H9 (cell line): ENCODE measurements around the gene PAXX. TPM values are rescaled to one million over a fixed set of nuclear protein-coding genes. Genes with fewer than 3 reads are reported as not detected.

ENCODE experiments used
- DNase-seq: peaks from one replicate; pipeline ENCODE4 v3.0.0-alpha.2; 2017
- H2AFZ ChIP-seq: one replicate; pipeline ENCODE4 v1.6.1; 2013; ENCODE audit warnings: mild to moderate bottlenecking, low read length, control low read depth, moderate library complexity
- H2AK5ac ChIP-seq: 2 replicates; pipeline ENCODE4 v1.6.1; 2013; ENCODE audit warnings: low read length, control low read depth, mixed read lengths; ENCODE audit not compliant: insufficient read length
- H2BK120ac ChIP-seq: one replicate; pipeline ENCODE4 v1.6.1; 2013; ENCODE audit warnings: low read depth, mild to moderate bottlenecking, low read length, control low read depth, inconsistent platforms; ENCODE audit not compliant: poor library complexity, severe bottlenecking
- H2BK12ac ChIP-seq: 2 replicates; pipeline ENCODE4 v1.6.1; 2013; ENCODE audit warnings: low read length, control low read depth, mixed read lengths, low read depth; ENCODE audit not compliant: insufficient read length
- H2BK15ac ChIP-seq: 2 replicates; pipeline ENCODE4 v1.6.1; 2013; ENCODE audit warnings: low read depth, low read length, control low read depth
- H2BK20ac ChIP-seq: one replicate; pipeline ENCODE4 v1.6.1; 2013; ENCODE audit warnings: low read depth, mild to moderate bottlenecking, low read length, control low read depth, inconsistent platforms; ENCODE audit not compliant: poor library complexity, severe bottlenecking
- H2BK5ac ChIP-seq: 2 replicates; pipeline ENCODE4 v1.6.1; 2013; ENCODE audit warnings: low read length, control low read depth, mixed read lengths; ENCODE audit not compliant: insufficient read length
- H3K14ac ChIP-seq: 2 replicates; pipeline ENCODE4 v1.6.1; 2013; ENCODE audit warnings: low read length, control low read depth; ENCODE audit not compliant: insufficient read depth
- H3K18ac ChIP-seq: 2 replicates; pipeline ENCODE4 v1.6.1; 2013; ENCODE audit warnings: low read depth, mild to moderate bottlenecking, mixed read lengths, low read length, control low read depth; ENCODE audit not compliant: insufficient read length
- H3K23ac ChIP-seq: 2 replicates; pipeline ENCODE4 v1.6.1; 2013; ENCODE audit warnings: low read length, control low read depth, mixed read lengths, low read depth; ENCODE audit not compliant: insufficient read length
- H3K23me2 ChIP-seq: 2 replicates; pipeline ENCODE4 v1.6.1; 2013; ENCODE audit warnings: low read depth, mild to moderate bottlenecking, mixed read lengths, low read length, control low read depth; ENCODE audit not compliant: insufficient read length, poor library complexity, severe bottlenecking
- H3K27ac ChIP-seq: 2 replicates; pipeline ENCODE4 v1.5.1; 2013; ENCODE audit warnings: low read length, control low read depth, mixed read lengths, low read depth; ENCODE audit not compliant: insufficient read length
- H3K27me3 ChIP-seq: 2 replicates; pipeline ENCODE4 v1.6.1; 2013; ENCODE audit warnings: low read length, control low read depth, inconsistent platforms; ENCODE audit not compliant: insufficient read depth
- H3K4ac ChIP-seq: 2 replicates; pipeline ENCODE4 v1.6.1; 2013; ENCODE audit warnings: low read depth, mild to moderate bottlenecking, control low read depth, inconsistent platforms, low read length, moderate library complexity
- H3K4me1 ChIP-seq: 2 replicates; pipeline ENCODE4 v1.6.1; 2013; ENCODE audit warnings: low read length, control low read depth, inconsistent platforms; ENCODE audit not compliant: insufficient read depth
- H3K4me2 ChIP-seq: 2 replicates; pipeline ENCODE4 v1.6.1; 2013; ENCODE audit warnings: low read length, control low read depth, mixed read lengths; ENCODE audit not compliant: insufficient read length, insufficient read depth
- H3K56ac ChIP-seq: 2 replicates; pipeline ENCODE4 v1.6.1; 2013; ENCODE audit warnings: low read depth, mild to moderate bottlenecking, mixed read lengths, low read length, control low read depth; ENCODE audit not compliant: insufficient read length
- H3K79me1 ChIP-seq: 2 replicates; pipeline ENCODE4 v1.6.1; 2013; ENCODE audit warnings: low read depth, mild to moderate bottlenecking, moderate library complexity, low read length, control low read depth, inconsistent platforms; ENCODE audit not compliant: insufficient read depth, poor library complexity, severe bottlenecking
- H3K79me2 ChIP-seq: 2 replicates; pipeline ENCODE4 v1.6.1; 2013; ENCODE audit warnings: low read length, control low read depth, inconsistent platforms; ENCODE audit not compliant: insufficient read depth
- H3K9ac ChIP-seq: 2 replicates; pipeline ENCODE4 v1.6.1; 2013; ENCODE audit warnings: low read length, control low read depth, mixed read lengths; ENCODE audit not compliant: insufficient read length; ENCODE audit errors: extremely low read depth
- H3K9me3 ChIP-seq: one replicate; pipeline ENCODE4 v1.6.1; 2013; ENCODE audit warnings: low read depth, low read length, inconsistent platforms; ENCODE audit not compliant: control insufficient read depth
- H3T11ph ChIP-seq: one replicate; pipeline ENCODE4 v1.6.1; 2013; ENCODE audit warnings: mild to moderate bottlenecking, low read length, control low read depth, inconsistent platforms
- H4K20me1 ChIP-seq: one replicate; pipeline ENCODE4 v1.6.1; 2013; ENCODE audit not compliant: control insufficient read depth, insufficient read length, insufficient read depth
- H4K5ac ChIP-seq: 2 replicates; pipeline ENCODE4 v1.6.1; 2013; ENCODE audit warnings: low read depth, mild to moderate bottlenecking, mixed read lengths, low read length, control low read depth; ENCODE audit not compliant: insufficient read length
- H4K8ac ChIP-seq: replicated peaks from 2 replicates; pipeline ENCODE4 v1.6.1; 2013; ENCODE audit warnings: low read length, control low read depth, mixed read lengths, low read depth; ENCODE audit not compliant: insufficient read length
- H4K91ac ChIP-seq: 2 replicates; pipeline ENCODE4 v1.6.1; 2013; ENCODE audit warnings: low read depth, mild to moderate bottlenecking, moderate library complexity, mixed read lengths, low read length, control low read depth; ENCODE audit not compliant: insufficient read length
- H3K27ac Mint-ChIP-seq, 3 experiments: 2 replicates in 2 of 3; 3 replicates in 1 of 3; pipeline ENCODE4 v1.8.0; 2020 to 2021; ENCODE audit warnings: mixed read lengths in 3 of 3, mild to moderate bottlenecking in 1 of 3, moderate library complexity in 1 of 3
- H3K27me3 Mint-ChIP-seq: 2 replicates; pipeline ENCODE4 v1.8.0; 2021; ENCODE audit warnings: low read depth, mild to moderate bottlenecking, moderate library complexity, mixed read lengths
- H3K36me3 Mint-ChIP-seq, 3 experiments: 2 replicates in 2 of 3; 3 replicates in 1 of 3; pipeline ENCODE4 v1.8.0; 2020 to 2021; ENCODE audit warnings: low read depth in 3 of 3, mixed read lengths in 3 of 3; ENCODE audit not compliant: insufficient read depth in 1 of 3
- H3K4me1 Mint-ChIP-seq, 2 experiments: 2 replicates each; pipeline ENCODE4 v1.8.0; 2020; ENCODE audit warnings: mixed read lengths in 2 of 2
- H3K4me3 Mint-ChIP-seq, 2 experiments: 2 replicates in 1 of 2; 3 replicates in 1 of 2; pipeline ENCODE4 v1.8.0; 2020 to 2021; ENCODE audit warnings: mild to moderate bottlenecking in 2 of 2, mixed read lengths in 2 of 2, moderate library complexity in 1 of 2
- H3K9me3 Mint-ChIP-seq, 2 experiments: 2 replicates in 1 of 2; 3 replicates in 1 of 2; pipeline ENCODE4 v1.8.0; 2020; ENCODE audit warnings: mild to moderate bottlenecking in 2 of 2, mixed read lengths in 2 of 2, moderate library complexity in 1 of 2
- WGBS: extraction: QIAGEN DNeasy Blood & Tissue Kit; methylation state at CpG from one replicate; pipeline ENCODE4 v1.1.7; 2013; ENCODE audit warnings: missing lambda C conversion rate, low lambda C conversion rate, mixed read lengths; ENCODE audit not compliant: insufficient read length; ENCODE audit errors: extremely low coverage; 5-methylcytosine and 5-hydroxymethylcytosine counted together
- total RNA-seq: library from RNA; stranded (reverse); gene quantifications from 2 replicates; pipeline ENCODE4 v1.2.1, GENCODE V29; 2021
- TF ChIP-seq, protein P1 (sequence below): fragments of 200-600 bp; sonication (generic); conservative IDR thresholded peaks from 3 replicates; pipeline ENCODE4 v1.8.0; 2021; ENCODE audit warnings: antibody characterized with exemption, mild to moderate bottlenecking

PAXX gene
- total RNA-seq, 1 experiment from 2014 or later = 51.2 TPM

DNA sequence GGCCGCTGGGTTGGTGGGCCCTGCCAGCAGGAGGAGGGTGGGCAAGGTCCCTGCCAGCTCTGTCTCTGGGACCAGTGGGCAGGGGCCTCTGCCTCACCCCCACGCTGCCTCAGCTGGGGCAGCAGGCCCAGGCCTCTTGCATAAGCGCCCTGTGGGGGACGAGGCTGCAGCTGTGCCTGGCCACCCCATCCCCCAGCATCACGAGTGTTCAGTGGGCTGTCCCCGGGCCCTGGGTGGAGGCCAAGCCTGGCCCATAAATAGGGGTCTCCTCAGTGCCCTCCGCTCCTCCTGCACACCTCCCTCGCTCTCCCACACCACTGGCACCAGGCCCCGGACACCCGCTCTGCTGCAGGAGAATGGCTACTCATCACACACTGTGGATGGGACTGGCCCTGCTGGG is 15.0 kb upstream of the PAXX start, which contains the start of gene PTGDS:
TSS of gene PTGDS (plus strand) at position 282 of the 400 bp plus-strand sequence. CDS start at position 357, 75 bp downstream.
- no peaks in the 10 kb centered on the region for H3K27me3 ChIP-seq
- peaks cover 9% of the 10 kb centered on the region for H3K23me2 ChIP-seq
- Mint-ChIP-seq H3K4me1 (peaks cover 2 to 16% of the 10 kb centered on the region in 2 experiments), H3K9me3 (no peaks in the 10 kb centered on the region), H3K27me3 (peaks cover 7% of the 10 kb centered on the region), H3K27ac (no peak within 1 kb of the TSS), H3K4me3 (peak within 1 kb of the TSS; percentile 54 to 78), H3K36me3 (peaks cover 0 to 3% (median 0%) of the 10 kb centered on the region in 3 experiments; a peak in 1 of 7 replicates)
- H3K79me1 ChIP-seq = no peaks in the 10 kb centered on the region
- H2BK5ac ChIP-seq = no peak within 1 kb of the TSS
- no peak within 1 kb of the TSS for H2AK5ac ChIP-seq
- H2BK15ac ChIP-seq = no peak within 1 kb of the TSS
- no peak within 1 kb of the TSS for H4K8ac ChIP-seq
- peak within 1 kb of the TSS; percentile 41; the same call in 1 of the 2 replicates for H3K14ac ChIP-seq
- H3K4ac ChIP-seq = no peak within 1 kb of the TSS
- no CpG with 5 or more reads among the region's 10 CpGs for WGBS
- no peaks in the 10 kb centered on the region for H3K79me2 ChIP-seq
- H3K9me3 ChIP-seq = no peaks in the 10 kb centered on the region
- no peak within 1 kb of the TSS for H2BK20ac ChIP-seq
- no peak within 1 kb of the TSS for H2AFZ ChIP-seq
- no peaks in the 10 kb centered on the region for H4K20me1 ChIP-seq
- H4K5ac ChIP-seq = no peak within 1 kb of the TSS
- no peak within 1 kb of the TSS for H3K9ac ChIP-seq
- no peak within 1 kb of the TSS for H2BK120ac ChIP-seq
- no peak for DNase-seq
- TF ChIP-seq, protein P1, sequence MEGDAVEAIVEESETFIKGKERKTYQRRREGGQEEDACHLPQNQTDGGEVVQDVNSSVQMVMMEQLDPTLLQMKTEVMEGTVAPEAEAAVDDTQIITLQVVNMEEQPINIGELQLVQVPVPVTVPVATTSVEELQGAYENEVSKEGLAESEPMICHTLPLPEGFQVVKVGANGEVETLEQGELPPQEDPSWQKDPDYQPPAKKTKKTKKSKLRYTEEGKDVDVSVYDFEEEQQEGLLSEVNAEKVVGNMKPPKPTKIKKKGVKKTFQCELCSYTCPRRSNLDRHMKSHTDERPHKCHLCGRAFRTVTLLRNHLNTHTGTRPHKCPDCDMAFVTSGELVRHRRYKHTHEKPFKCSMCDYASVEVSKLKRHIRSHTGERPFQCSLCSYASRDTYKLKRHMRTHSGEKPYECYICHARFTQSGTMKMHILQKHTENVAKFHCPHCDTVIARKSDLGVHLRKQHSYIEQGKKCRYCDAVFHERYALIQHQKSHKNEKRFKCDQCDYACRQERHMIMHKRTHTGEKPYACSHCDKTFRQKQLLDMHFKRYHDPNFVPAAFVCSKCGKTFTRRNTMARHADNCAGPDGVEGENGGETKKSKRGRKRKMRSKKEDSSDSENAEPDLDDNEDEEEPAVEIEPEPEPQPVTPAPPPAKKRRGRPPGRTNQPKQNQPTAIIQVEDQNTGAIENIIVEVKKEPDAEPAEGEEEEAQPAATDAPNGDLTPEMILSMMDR = no peak
- no peak within 1 kb of the TSS for H3K56ac ChIP-seq
- no peak within 1 kb of the TSS for H3T11ph ChIP-seq
- no peak within 1 kb of the TSS for H2BK12ac ChIP-seq
- H3K4me1 ChIP-seq = no peaks in the 10 kb centered on the region; the same call in 1 of the 2 replicates
- peak within 1 kb of the TSS; percentile 59 for H3K4me2 ChIP-seq
- no peak within 1 kb of the TSS for H4K91ac ChIP-seq
- H3K23ac ChIP-seq = no peak within 1 kb of the TSS
- H3K18ac ChIP-seq = peak within 1 kb of the TSS; percentile 65
- H3K27ac ChIP-seq = no peak within 1 kb of the TSS
